GM12878 (cell line): ENCODE data around the gene RASAL3. TPM values are rescaled to one million over a fixed set of nuclear protein-coding genes. Genes with fewer than 3 reads are reported as not detected.

Experiments
- ATAC-seq: fragments of 200-7000 bp; cut with Tn5 transposase; 3 replicates; pipeline ENCODE4 v1.9.1; 2020; ENCODE audit warnings: mild to moderate bottlenecking, moderate library complexity
- BruUV-seq: library from RNA; stranded (reverse); fragments of 400-500 nt; replicated peaks from 2 replicates; lab custom pipeline; 2021; lab: Mats Ljungman, UMichigan
- CTCF ChIA-PET: fragments of 300-600 bp; sonication (Branson Sonifier 250); formaldehyde crosslinking; extraction: SDS; loops from one replicate; lab custom pipeline; 2021; ENCODE audit warnings: inconsistent platforms; lab: Yijun Ruan, JAX
- POLR2A ChIA-PET: fragments of 350-600 bp; formaldehyde crosslinking; extraction: SDS; loops from one replicate; lab custom pipeline; 2021; ENCODE audit warnings: inconsistent platforms; lab: Charles Lee
- RAD21 ChIA-PET: fragments of 300-600 bp; sonication (Branson Sonifier 250); formaldehyde crosslinking; loops from one replicate; lab custom pipeline; 2023; ENCODE audit warnings: antibody characterized with exemption; ENCODE audit not compliant: unreplicated experiment; lab: Charles Lee
- SMC1A ChIA-PET: fragments of 300-600 bp; sonication (Branson Sonifier 250); formaldehyde crosslinking; loops from one replicate; lab custom pipeline; 2023; ENCODE audit not compliant: unreplicated experiment, uncharacterized antibody; lab: Charles Lee
- DNase-seq: peaks from one replicate; pipeline ENCODE4 v3.0.0-alpha.2; 2011; ENCODE audit warnings: low read depth, low spot score
- FAIRE-seq: peaks from 3 replicates; lab custom pipeline; 2011; peaks lifted over from hg19 to GRCh38; lab: Jason Lieb, UNC
- H2AFZ ChIP-seq: 2 replicates; pipeline ENCODE4 v1.6.0; 2011; ENCODE audit warnings: low read depth, low read length, control low read depth; ENCODE audit not compliant: control insufficient read depth
- H3K27ac ChIP-seq: 2 replicates; pipeline ENCODE4 v1.5.1; 2011; ENCODE audit warnings: control low read depth; ENCODE audit not compliant: control insufficient read depth, insufficient read depth
- H3K27me3 ChIP-seq, 2 experiments: replicated peaks in 1 of 2; 2 replicates each; pipeline versions ENCODE4 v1.6.0 to v1.6.1; 2011; ENCODE audit warnings: low read length in 1 of 2; ENCODE audit not compliant: control insufficient read depth in 2 of 2, insufficient read depth in 2 of 2
- H3K36me3 ChIP-seq, 2 experiments: 2 replicates each; pipeline ENCODE4 v1.5.1; 2011; ENCODE audit warnings: low read length in 1 of 2; ENCODE audit not compliant: control insufficient read depth in 2 of 2, insufficient read depth in 2 of 2
- H3K4me1 ChIP-seq: 2 replicates; pipeline ENCODE4 v1.6.1; 2011; ENCODE audit warnings: mild to moderate bottlenecking, low read length, moderate library complexity, mixed read lengths; ENCODE audit not compliant: control insufficient read depth, insufficient read depth
- H3K4me2 ChIP-seq: 2 replicates; pipeline ENCODE4 v1.6.0; 2011; ENCODE audit warnings: control low read depth; ENCODE audit not compliant: control insufficient read depth, insufficient read depth
- H3K4me3 ChIP-seq: fragments of 200-600 bp; sonication (generic); 2 replicates; pipeline ENCODE4 v1.5.1; 2016
- H3K79me2 ChIP-seq: 2 replicates; pipeline ENCODE4 v1.6.0; 2011; ENCODE audit warnings: low read length; ENCODE audit not compliant: control insufficient read depth, insufficient read depth
- H3K9ac ChIP-seq: 2 replicates; pipeline ENCODE4 v1.8.0; 2011; ENCODE audit warnings: low read length, control low read depth, mixed read lengths; ENCODE audit not compliant: control insufficient read depth, insufficient read depth
- H3K9me3 ChIP-seq: replicated peaks from 3 replicates; pipeline ENCODE4 v1.5.1; 2011; ENCODE audit warnings: mild to moderate bottlenecking, low read length; ENCODE audit not compliant: control insufficient read depth, insufficient read depth
- H4K20me1 ChIP-seq: 2 replicates; pipeline ENCODE4 v1.6.0; 2011; ENCODE audit not compliant: control insufficient read depth, insufficient read depth
- BCLAF1 ChIP-seq: fragments of 450-650 bp; IDR thresholded peaks from 2 replicates; pipeline ENCODE4 v1.6.1; 2017; ENCODE audit warnings: antibody characterized with exemption, mild to moderate bottlenecking, moderate library complexity
- E4F1 ChIP-seq: fragments of 450-650 bp; IDR thresholded peaks from 2 replicates; pipeline ENCODE4 v1.6.1; 2018; ENCODE audit warnings: borderline replicate concordance, mild to moderate bottlenecking; ENCODE audit not compliant: partially characterized antibody
- FOS ChIP-seq: IDR thresholded peaks from 3 replicates; pipeline ENCODE4 v1.6.1; 2011; ENCODE audit warnings: borderline replicate concordance; ENCODE audit not compliant: insufficient read length; ENCODE audit errors: extremely low read depth
- IRF3 ChIP-seq: fragments of 450-650 bp; IDR thresholded peaks from 2 replicates; pipeline ENCODE4 v1.6.1; 2014; ENCODE audit warnings: mild to moderate bottlenecking
- KDM1A ChIP-seq: fragments of 200-600 bp; sonication (generic); IDR thresholded peaks from 2 replicates; pipeline ENCODE4 v1.6.1; 2016; ENCODE audit warnings: borderline replicate concordance
- MEF2A ChIP-seq: IDR thresholded peaks from 2 replicates; pipeline ENCODE4 v1.6.1; 2011; ENCODE audit warnings: low read depth, mild to moderate bottlenecking, low read length, moderate library complexity; ENCODE audit not compliant: insufficient read depth
- POLR2AphosphoS5 ChIP-seq: IDR thresholded peaks from 2 replicates; pipeline ENCODE4 v1.6.1; 2011; ENCODE audit warnings: mild to moderate bottlenecking, low read length, inconsistent platforms
- SKIL ChIP-seq: fragments of 450-650 bp; IDR thresholded peaks from 2 replicates; pipeline ENCODE4 v1.6.1; 2017; ENCODE audit warnings: mild to moderate bottlenecking, low read depth, inconsistent platforms; ENCODE audit not compliant: poor library complexity, severe bottlenecking
- SP1 ChIP-seq: IDR thresholded peaks from one replicate; pipeline ENCODE4 v1.6.1; 2011; ENCODE audit warnings: low read depth, low read length
- WRNIP1 ChIP-seq: IDR thresholded peaks from 2 replicates; pipeline ENCODE4 v1.6.1; 2011; ENCODE audit warnings: low read depth, low read length, improper control_type of control experiment, borderline replicate concordance
- WGBS: methylation state at CpG from one replicate; pipeline ENCODE4 v1.1.6; 2016; ENCODE audit warnings: low lambda C conversion rate; ENCODE audit not compliant: insufficient replicate concordance, insufficient coverage; ENCODE audit errors: missing lambda C conversion rate; 5-methylcytosine and 5-hydroxymethylcytosine counted together
- in situ Hi-C: fragments of 300-500 bp; cut with MboI; formaldehyde crosslinking; loops from 9 replicates; pipeline ENCODE4 v1.14.3; 2018; ENCODE audit warnings: mixed read lengths
- intact Hi-C: fragments of 100-400 bp; cut with micrococcal nuclease; formaldehyde crosslinking; loops from one replicate; pipeline ENCODE4 v1.14.2; 2022; ENCODE audit not compliant: unreplicated experiment
- polyA plus RNA-seq, 11 experiments: library from polyadenylated mRNA; depleted of rRNA in 4 of 11; unstranded in 6 of 11; stranded (reverse) in 5 of 11; fragments of >200 nt; fragmentation: Nextera tagmentation in 4 of 11; fragmentation: Illumina TruSeq in 1 of 11; extraction: Ambion mirVana in 4 of 11; extraction: Trizol in 1 of 11; gene quantifications; 1 replicate in 1 of 11; 2 replicates in 10 of 11; pipeline versions ENCODE4 v1.2.1 to v1.2.3, GENCODE V29; 2011 to 2016; ENCODE audit warnings: inconsistent platforms in 2 of 11, missing spikeins in 2 of 11, low read depth in 1 of 11
- total RNA-seq, 4 experiments: library from RNA; depleted of rRNA in 3 of 4; stranded (reverse); fragments of >200 nt in 3 of 4; fragmentation: Illumina TruSeq in 1 of 4; extraction: Trizol in 1 of 4; gene quantifications; 2 replicates each; pipeline versions ENCODE4 v1.2.1 to v1.2.3, GENCODE V29; 2013 to 2021

The RASAL3 gene
- total and polyA plus RNA-seq, 10 of the 15 experiments (the other 5 are each of a cell fraction or from before 2014, with no cell fraction given), result 1.7 to 81.3 (median 23.2) TPM

- CTCF ChIA-PET, result no interaction called here
- DNase-seq (no peak), FAIRE-seq (no peak)
- H3K4me1 ChIP-seq, result peaks cover 14% of the 10 kb centered on the region
- no peaks in the 10 kb centered on the region for H3K27me3 ChIP-seq
- SMC1A ChIA-PET, result interaction anchor here (6.0 kb wide), 1 partner anchor 43 kb away, joined by 26 read pairs; the partner anchor contains the start of gene AKAP8L
- H4K20me1 ChIP-seq, result no peaks in the 10 kb centered on the region; the same call in 1 of the 2 replicates
- RAD21 ChIA-PET, result no interaction called here
- POLR2A ChIA-PET, result no interaction called here
- no peaks in the 10 kb centered on the region; the same call in 2 of the 3 replicates for H3K9me3 ChIP-seq
- no peak overlapping the region for H3K4me3 ChIP-seq
- 95% methylated on average over 2 of the region's 2 CpGs for WGBS
- TF ChIP-seq FOS (no peak), IRF3 (no peak), KDM1A (no peak), SP1 (no peak), BCLAF1 (no peak), POLR2AphosphoS5 (no peak), WRNIP1 (no peak), MEF2A (no peak), SKIL (no peak), E4F1 (no peak)
- TF ChIP-seq, all 136 proteins: peak for 0
- Histone ChIP-seq H3K4me2 (no peak overlapping the region), H3K79me2 (peaks cover 20% of the 10 kb centered on the region), H3K9ac (no peak overlapping the region), H2AFZ (no peak overlapping the region), H3K27ac (no peak overlapping the region), H3K36me3 (peaks cover 11 to 20% of the 10 kb centered on the region in 2 experiments)
- ATAC-seq, result no peak
- BruUV-seq, result TSS peak; percentile 45
- in situ Hi-C loops (no loop called here), intact Hi-C loops (loop anchor here (5.0 to 10.0 kb wide), 2 partner anchors 47 to 84 kb away; partner anchors contain the start of genes AKAP8 and AKAP8L)
These were observed 2.6 kb downstream of the RASAL3 start for GRCh38 chr19:15461694-15462093.
